Adrenal gland (tissue), 12 donors: ENCODE results near the gene DSG4. TPM values are rescaled to one million over a fixed set of nuclear protein-coding genes. Genes with fewer than 3 reads are reported as not detected.

Experiments
- DNase-seq, 7 donors: peaks; one replicate each; pipeline ENCODE4 v3.0.0-alpha.2; 2019 to 2020
- H3K27ac ChIP-seq, 5 donors: fragments of 200-600 bp; sonication (generic) in 4 of 5; 1 replicate in 3 of 5; 2 replicates in 2 of 5; pipeline versions ENCODE4 v1.5.1 to v1.8.0; 2016 to 2020; ENCODE audit warnings: mild to moderate bottlenecking in 1 of 5
- H3K27me3 ChIP-seq: fragments of 200-600 bp; 2 replicates; pipeline ENCODE4 v1.8.0; 2021
- H3K36me3 ChIP-seq, 2 donors: fragments of 200-600 bp; replicated peaks in 1 of 2; 1 replicate in 1 of 2; 2 replicates in 1 of 2; pipeline versions ENCODE4 v1.5.1 to v1.8.0; 2018 to 2022
- H3K4me1 ChIP-seq, 2 donors: fragments of 200-600 bp; replicated peaks in 1 of 2; 1 replicate in 1 of 2; 2 replicates in 1 of 2; pipeline versions ENCODE4 v1.5.1 to v1.8.0; 2018 to 2021
- H3K4me3 ChIP-seq, 4 donors: fragments of 200-600 bp; sonication (generic) in 3 of 4; one replicate each; pipeline ENCODE4 v1.5.1; 2016 to 2018
- H3K9me3 ChIP-seq, 3 donors: fragments of 200-600 bp; sonication (generic) in 1 of 3; replicated peaks in 1 of 3; 1 replicate in 2 of 3; 2 replicates in 1 of 3; pipeline versions ENCODE4 v1.5.1 to v1.8.0; 2016 to 2021
- POLR2A ChIP-seq, 2 donors: fragments of 450-650 bp; IDR thresholded peaks; one replicate each; pipeline ENCODE4 v1.6.1; 2017; ENCODE audit warnings: antibody characterized with exemption in 2 of 2, mild to moderate bottlenecking in 2 of 2, moderate library complexity in 1 of 2
- WGBS, 4 donors: extraction: QIAGEN DNeasy Blood & Tissue Kit in 2 of 4; methylation state at CpG; one replicate each; pipeline versions ENCODE4 v1.1.5 to v1.1.7; 2013 to 2017; 5-methylcytosine and 5-hydroxymethylcytosine counted together
- intact Hi-C, 2 donors: fragments of 100-400 bp; cut with DNase I; formaldehyde crosslinking; loops; one replicate each; pipeline versions ENCODE4 v1.14.1 to v1.15.0; 2022 to 2023
- polyA plus RNA-seq, 3 donors: library from polyadenylated mRNA; stranded (reverse); fragments of 200-250 nt in 2 of 3; fragments of 350-450 nt in 1 of 3; fragmentation: Illumina TruSeq in 1 of 3; extraction: RNeasy Lipid Tissue Mini Kit (QIAGEN cat#74804) in 1 of 3; gene quantifications; one replicate each; pipeline ENCODE4 v1.2.3, GENCODE V29; 2013 to 2014
- total RNA-seq, 9 donors: library from RNA; depleted of rRNA in 4 of 9; stranded (reverse); fragments of >200 nt in 4 of 9; fragments of 120-200 nt in 1 of 9; fragmentation: NEBNext Ultra II Directional in 1 of 9; extraction: Animal tissue kit (Norgen Biotek cat#: 25700) in 1 of 9; gene quantifications; one replicate each; pipeline versions ENCODE4 v1.1.0 to v1.2.4, GENCODE V29; 2013 to 2023
- TF ChIP-seq, protein P1 (sequence below), 6 experiments: fragments of 450-650 bp in 4 of 6; fragments of 200-600 bp in 2 of 6; sonication (generic) in 1 of 6; IDR thresholded peaks; 1 replicate in 5 of 6; 2 replicates in 1 of 6; pipeline versions ENCODE4 v1.5.1 to v1.8.0; 2016 to 2021; ENCODE audit warnings: antibody characterized with exemption in 6 of 6, mild to moderate bottlenecking in 2 of 6, moderate library complexity in 1 of 6
- donor health status: healthy with polysubstance abuse.
- donor health status: Bipolar disorder and iron deficiency.
- donor health status: DM: yes; HTN: yes; CAD: no.
- donor health status: DM: no; HTN: no; CAD: no.
- donor health status: DM: no; HTN: no; CAD: no.
- donor health status: DM: yes; HTN: yes; CAD: no.

Gene DSG4
- total and polyA plus RNA-seq, 12 donors, result not detected

GRCh38 chr18:31393286-31393685, 16.7 kb downstream of the DSG4 start:
- 62 to 78% (median 72%) methylated on average over 3 of the region's 3 CpGs for WGBS, 4 donors
- DNase-seq, result no peak
- Histone ChIP-seq H3K27me3 (no peaks in the 10 kb centered on the region), H3K27ac (no peak overlapping the region), H3K4me1 (no peaks in the 10 kb centered on the region), H3K36me3 (no peaks in the 10 kb centered on the region), H3K4me3 (no peak overlapping the region), H3K9me3 (no peaks in the 10 kb centered on the region)
- TF ChIP-seq, protein P1, sequence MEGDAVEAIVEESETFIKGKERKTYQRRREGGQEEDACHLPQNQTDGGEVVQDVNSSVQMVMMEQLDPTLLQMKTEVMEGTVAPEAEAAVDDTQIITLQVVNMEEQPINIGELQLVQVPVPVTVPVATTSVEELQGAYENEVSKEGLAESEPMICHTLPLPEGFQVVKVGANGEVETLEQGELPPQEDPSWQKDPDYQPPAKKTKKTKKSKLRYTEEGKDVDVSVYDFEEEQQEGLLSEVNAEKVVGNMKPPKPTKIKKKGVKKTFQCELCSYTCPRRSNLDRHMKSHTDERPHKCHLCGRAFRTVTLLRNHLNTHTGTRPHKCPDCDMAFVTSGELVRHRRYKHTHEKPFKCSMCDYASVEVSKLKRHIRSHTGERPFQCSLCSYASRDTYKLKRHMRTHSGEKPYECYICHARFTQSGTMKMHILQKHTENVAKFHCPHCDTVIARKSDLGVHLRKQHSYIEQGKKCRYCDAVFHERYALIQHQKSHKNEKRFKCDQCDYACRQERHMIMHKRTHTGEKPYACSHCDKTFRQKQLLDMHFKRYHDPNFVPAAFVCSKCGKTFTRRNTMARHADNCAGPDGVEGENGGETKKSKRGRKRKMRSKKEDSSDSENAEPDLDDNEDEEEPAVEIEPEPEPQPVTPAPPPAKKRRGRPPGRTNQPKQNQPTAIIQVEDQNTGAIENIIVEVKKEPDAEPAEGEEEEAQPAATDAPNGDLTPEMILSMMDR (IDR thresholded peaks at IDR 0.05), result no peak
- TF ChIP-seq POLR2A (IDR thresholded peaks at IDR 0.05), result no peak
- intact Hi-C loops, result no loop called here

DNA sequence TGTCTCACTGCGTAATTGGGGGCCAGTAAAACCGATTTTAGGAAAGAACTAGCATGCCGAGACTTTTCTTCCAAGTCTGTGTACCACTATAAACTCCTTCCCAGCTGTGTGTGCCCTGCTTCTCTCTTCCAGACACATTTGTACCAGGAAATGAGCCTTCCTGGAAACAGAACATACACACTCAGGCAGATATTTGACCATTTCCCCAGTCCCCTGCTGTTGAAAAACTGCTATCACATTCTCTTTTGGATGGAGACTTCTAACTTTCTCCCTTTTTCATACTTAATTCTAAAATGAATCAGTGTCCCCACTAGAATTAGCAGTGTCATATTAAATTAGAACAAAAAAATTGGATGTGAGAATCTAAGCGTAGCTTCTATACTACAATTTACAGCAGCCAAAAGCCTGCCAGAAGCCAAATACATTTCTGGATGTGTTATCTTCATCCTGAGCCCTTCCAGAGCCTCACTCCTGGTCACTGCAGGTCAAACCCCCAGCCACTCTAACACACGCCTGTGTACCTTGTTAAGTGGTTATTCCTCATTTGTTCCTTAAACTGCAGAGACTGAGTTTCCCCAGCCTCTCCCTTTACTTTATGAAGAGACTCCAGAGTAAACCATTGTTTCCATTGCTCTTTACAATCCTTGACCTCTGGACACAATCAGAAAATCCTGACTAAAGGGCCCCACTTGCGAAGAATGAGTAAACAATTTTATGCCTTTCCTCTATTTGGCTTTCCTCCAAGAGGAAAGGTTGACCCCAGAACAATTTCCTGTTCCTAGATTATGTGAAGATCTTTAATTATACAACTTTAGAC, 20.4 kb downstream of the DSG4 start:
- 56 to 72% (median 61%) methylated on average over 5 to 6 of the region's 6 CpGs for WGBS, 4 donors
- TF ChIP-seq, protein P1 (IDR thresholded peaks at IDR 0.05), result no peak
- TF ChIP-seq POLR2A (IDR thresholded peaks at IDR 0.05), result no peak

DNA sequence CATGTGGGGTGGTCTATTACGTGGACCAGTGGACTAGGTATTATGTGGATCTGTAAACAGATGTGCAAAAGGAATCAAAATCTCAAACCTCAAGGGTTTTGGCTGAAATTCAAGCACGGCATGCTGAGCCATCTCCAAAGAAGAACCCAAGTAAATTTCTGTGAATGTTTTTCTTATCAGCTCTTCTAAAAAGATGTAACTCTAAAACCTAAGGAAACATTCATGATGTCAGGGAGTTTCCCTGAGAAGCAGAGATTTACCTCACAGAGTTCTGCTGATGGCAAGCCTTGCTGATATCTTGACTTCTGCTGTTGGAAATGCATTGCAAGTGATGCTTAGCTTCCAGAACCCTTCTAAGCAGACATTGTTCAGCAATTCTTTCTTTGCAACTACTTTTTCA, 21.6 kb downstream of the DSG4 start:
- H3K4me3 ChIP-seq, result no peak overlapping the region
- H3K36me3 ChIP-seq, result no peaks in the 10 kb centered on the region
- 64 to 75% (median 73%) methylated on average over 2 of the region's 2 CpGs for WGBS, 4 donors
- DNase-seq, result no peak
- H3K9me3 ChIP-seq, result no peaks in the 10 kb centered on the region
- TF ChIP-seq POLR2A (IDR thresholded peaks at IDR 0.05), result no peak
- TF ChIP-seq, protein P1 (IDR thresholded peaks at IDR 0.05), result no peak
- intact Hi-C loops, result no loop called here
- no peaks in the 10 kb centered on the region for H3K4me1 ChIP-seq
- H3K27me3 ChIP-seq, result no peaks in the 10 kb centered on the region
- H3K27ac ChIP-seq, result no peak overlapping the region

More for the DNA sequence above, 20.4 kb downstream of the DSG4 start:
- Histone ChIP-seq H3K27ac (no peak overlapping the region), H3K36me3 (no peaks in the 10 kb centered on the region), H3K4me3 (no peak overlapping the region), H3K4me1 (no peaks in the 10 kb centered on the region), H3K9me3 (no peaks in the 10 kb centered on the region), H3K27me3 (no peaks in the 10 kb centered on the region)
- intact Hi-C loops, result no loop called here
- DNase-seq, result no peak

- intact Hi-C loops, result no loop called here
- H3K27me3 ChIP-seq, result no peaks in the 10 kb centered on the region
- no peak overlapping the region for H3K27ac ChIP-seq
- no peak for TF ChIP-seq POLR2A (IDR thresholded peaks at IDR 0.05)
- TF ChIP-seq, protein P1 (IDR thresholded peaks at IDR 0.05), result no peak
- no peaks in the 10 kb centered on the region for H3K4me1 ChIP-seq
- H3K4me3 ChIP-seq, result no peak overlapping the region
- no peaks in the 10 kb centered on the region for H3K9me3 ChIP-seq
- no peak for DNase-seq
- H3K36me3 ChIP-seq, result no peaks in the 10 kb centered on the region
- 52 to 57% (median 56%) methylated on average over 6 of the region's 6 CpGs for WGBS, 4 donors
Measured at GRCh38 chr18:31399306-31400032, 22.9 kb downstream of the DSG4 start.
